ENCODE data around the gene COL26A1.

Gene COL26A1

DNA sequence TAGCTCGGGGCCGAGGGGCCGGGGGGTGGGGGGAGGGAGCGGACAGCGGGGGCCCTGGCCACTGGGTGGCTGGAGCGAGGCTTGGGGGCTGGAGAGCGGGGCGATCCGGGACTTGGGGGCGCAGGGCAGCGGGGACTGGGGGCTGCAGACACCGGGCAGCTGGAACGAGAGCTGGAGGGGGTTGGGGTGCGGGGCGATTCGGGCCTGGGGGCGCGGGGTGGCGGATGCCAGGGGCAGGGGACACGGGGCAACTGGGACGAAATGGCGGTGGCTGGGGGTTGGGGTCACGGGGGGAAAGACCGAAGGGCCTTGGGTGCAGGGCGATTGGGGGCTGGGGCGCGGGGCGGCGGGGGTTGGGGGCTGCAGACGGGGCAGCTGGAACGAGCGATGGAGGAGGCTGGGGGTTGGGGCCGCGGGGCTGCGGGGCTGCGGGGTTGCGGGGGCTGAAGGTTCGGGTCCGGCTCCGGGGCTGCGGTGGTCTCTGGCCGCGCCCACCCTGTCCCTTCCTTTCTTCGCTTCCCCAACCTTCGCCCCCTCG, 590 bp downstream of the COL26A1 start:
- peaks cover 20% of the 10 kb centered on the region for H3K4me1 Mint-ChIP-seq
- peaks cover 30% of the 10 kb centered on the region for H3K27me3 Mint-ChIP-seq
- ATAC-seq: no peak
- H3K4me3 Mint-ChIP-seq: peak overlapping the region in 1 of 2 donors; percentile 54
- no peak for DNase-seq
- no peak overlapping the region for H3K27ac Mint-ChIP-seq
- no peaks in the 10 kb centered on the region for H3K9me3 Mint-ChIP-seq

DNA sequence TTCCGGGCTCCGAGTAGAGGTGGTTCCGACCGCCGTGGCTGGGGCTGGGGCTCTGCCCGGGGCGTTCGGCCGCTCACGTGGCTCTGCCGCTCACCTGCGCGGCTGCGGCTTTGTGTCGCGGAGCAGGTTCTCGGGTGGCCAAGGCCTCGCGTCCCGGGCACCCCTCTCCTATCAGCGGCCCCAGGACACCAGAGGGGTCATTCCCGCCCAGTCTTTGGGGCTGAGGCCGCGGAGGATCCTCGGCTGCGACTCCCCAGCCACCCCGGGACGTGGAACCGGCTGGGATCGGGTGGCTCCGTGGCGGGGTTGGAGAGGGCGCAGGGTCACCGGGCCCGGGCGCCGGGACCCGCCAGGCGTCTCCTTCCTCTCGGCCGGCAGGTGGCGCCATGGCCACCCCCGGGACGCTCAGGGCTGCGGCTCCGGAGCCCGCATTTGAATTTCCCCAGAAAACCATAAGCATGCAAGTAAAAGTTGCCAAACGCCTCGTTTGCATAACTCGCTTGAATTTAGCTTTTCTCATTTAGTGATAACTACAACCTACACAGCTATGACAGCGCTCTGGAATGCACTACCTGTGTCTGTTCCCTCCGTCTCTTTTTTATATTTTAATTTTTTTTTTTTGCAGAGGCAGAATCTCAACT, 1.2 kb downstream of the COL26A1 start:
- peak overlapping the region; percentile 26 to 54 for H3K4me3 Mint-ChIP-seq
- peaks cover 30% of the 10 kb centered on the region for H3K27me3 Mint-ChIP-seq
- H3K4me1 Mint-ChIP-seq: peaks cover 26% of the 10 kb centered on the region
- ATAC-seq (peak; percentile 93), DNase-seq (peak; percentile 73 to 74)
- H3K9me3 Mint-ChIP-seq: no peaks in the 10 kb centered on the region
- H3K27ac Mint-ChIP-seq: no peak overlapping the region

- DNase-seq (no peak), ATAC-seq (no peak)
- Mint-ChIP-seq H3K9me3 (no peaks in the 10 kb centered on the region), H3K27me3 (peaks cover 34% of the 10 kb centered on the region), H3K4me1 (peaks cover 35% of the 10 kb centered on the region), H3K4me3 (no peak overlapping the region), H3K27ac (no peak overlapping the region)
Measured at GRCh38 chr7:101365956-101366355, 3.3 kb downstream of the COL26A1 start.

DNA sequence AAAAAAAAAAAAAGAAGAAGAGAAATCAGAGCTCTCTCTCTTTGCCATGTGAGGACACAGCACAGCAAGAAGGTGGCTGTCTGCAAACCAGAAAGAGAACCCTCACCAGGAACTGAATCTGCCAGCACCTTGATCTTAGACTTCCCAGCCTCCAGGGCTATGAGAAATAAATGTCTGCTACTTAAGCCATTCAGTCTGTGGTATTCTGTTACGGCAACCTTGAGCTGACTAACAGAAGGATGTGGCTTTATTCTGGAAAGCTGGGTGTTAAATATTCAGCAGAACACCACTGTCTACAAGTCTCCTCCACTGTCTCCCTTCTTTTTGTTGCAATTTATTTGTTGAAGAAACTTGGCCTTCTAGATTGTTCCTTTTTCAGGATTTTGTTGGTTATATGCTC, 5.0 kb downstream of the COL26A1 start:
- H3K27ac Mint-ChIP-seq: no peak overlapping the region
- DNase-seq: no peak
- H3K4me1 Mint-ChIP-seq: peaks cover 37% of the 10 kb centered on the region
- H3K27me3 Mint-ChIP-seq: peaks cover 25% of the 10 kb centered on the region
- H3K4me3 Mint-ChIP-seq: no peak overlapping the region
- H3K9me3 Mint-ChIP-seq: no peaks in the 10 kb centered on the region
- peak; percentile 53 for ATAC-seq

DNA sequence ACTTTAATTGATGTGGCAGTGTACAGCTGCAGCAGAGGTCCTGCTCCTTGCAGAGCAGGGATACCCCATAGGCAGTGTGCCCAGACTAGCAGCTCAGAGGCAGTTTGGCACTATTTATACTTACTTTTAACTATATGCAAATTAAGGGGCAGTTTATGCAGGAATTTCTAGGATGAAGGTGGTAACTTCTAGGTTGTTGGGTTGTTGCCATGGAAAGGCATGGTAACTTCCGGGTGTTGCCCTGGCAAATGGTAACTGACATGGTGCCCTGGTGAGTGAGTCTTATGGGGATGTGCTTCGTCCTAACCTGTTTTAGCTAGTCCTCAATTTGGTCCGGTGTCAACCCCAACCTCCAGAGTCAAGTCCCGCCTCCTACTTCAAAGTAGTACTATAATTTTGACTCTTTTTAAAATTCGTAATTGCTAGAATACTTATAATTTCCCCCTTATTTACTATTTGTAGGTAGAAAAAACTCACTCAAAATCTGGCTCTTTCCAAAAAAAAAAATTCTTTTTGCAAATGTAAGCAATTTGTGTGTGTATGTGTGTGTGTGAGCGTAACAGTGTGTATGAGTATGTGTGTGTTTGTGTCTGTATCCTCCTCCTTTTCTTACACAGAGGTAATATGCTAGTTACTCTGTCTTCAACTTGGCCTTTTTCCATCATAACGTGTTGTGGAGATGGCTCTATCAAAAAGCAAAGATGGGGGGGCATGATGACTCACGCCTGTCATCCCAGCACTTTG, 5.9 kb downstream of the COL26A1 start:
- DNase-seq (no peak), ATAC-seq (no peak)
- Mint-ChIP-seq H3K4me3 (no peak overlapping the region), H3K4me1 (peaks cover 37% of the 10 kb centered on the region), H3K27me3 (peaks cover 25% of the 10 kb centered on the region), H3K27ac (no peak overlapping the region), H3K9me3 (no peaks in the 10 kb centered on the region)

DNA sequence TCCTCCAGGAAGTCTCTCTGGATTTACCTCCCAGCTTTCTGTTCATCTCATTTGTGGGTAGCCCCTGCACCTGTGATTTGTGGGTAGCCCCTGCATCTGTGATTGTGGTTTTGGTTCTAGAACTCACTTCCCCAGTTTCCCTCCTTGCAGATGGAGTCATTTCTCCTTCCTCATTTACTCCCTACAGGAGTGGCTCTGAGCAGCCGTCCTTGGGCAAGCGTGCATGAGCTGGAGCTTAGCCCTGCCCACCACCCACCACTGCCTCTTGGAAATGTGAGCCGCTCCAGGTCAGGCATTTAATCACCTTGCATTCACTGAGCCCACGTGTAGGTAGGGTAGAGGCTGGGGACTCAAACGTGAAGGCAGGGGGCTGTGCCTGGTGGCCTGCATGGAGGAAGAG, 8.2 kb downstream of the COL26A1 start:
- Mint-ChIP-seq H3K4me3 (no peak overlapping the region), H3K4me1 (peaks cover 22% of the 10 kb centered on the region), H3K27ac (peak overlapping the region in 1 of 2 donors; percentile 42), H3K27me3 (peaks cover 9% of the 10 kb centered on the region), H3K9me3 (no peaks in the 10 kb centered on the region)
- no peak for ATAC-seq
- no peak for DNase-seq

DNA sequence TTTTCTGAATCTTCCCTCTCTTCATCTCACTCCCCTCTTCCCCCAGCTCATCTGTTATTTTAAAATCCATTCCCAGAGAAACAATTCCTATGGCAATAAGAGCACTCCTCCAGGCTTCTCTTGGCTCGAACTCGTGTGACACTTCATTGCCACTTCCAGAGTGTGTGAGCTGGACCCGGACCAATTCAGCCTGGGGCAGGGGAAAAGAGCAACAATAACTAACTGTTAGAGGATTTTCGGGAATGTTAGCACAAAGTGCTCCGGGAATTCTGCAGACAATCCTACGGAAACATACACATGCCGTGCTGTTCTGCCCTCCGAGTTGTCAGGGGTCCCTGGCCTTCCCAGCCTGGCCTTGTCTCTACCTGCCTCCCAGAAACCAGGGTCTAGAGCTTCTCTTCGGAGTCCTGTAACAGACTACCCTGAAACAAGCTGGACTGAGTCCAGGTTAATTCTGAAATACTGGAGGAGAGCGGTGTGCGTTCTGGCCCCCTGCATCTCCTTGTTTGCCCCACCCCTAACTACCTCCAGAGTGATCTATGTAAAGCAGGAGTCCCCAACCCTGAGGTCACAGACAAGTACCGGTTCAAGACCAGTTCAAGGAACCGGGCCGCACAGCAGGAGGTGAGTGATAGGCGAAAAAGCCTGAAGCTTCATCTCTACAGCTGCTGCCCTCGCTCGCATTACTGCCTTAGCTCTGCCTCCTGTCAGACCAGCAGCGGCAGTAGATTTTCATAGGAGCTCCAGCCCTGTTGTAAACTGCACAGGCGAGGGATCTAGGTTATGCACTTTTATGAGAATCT, 11.3 kb downstream of the COL26A1 start:
- Mint-ChIP-seq H3K4me1 (peaks cover 10% of the 10 kb centered on the region), H3K27me3 (peaks cover 7% of the 10 kb centered on the region), H3K27ac (no peak overlapping the region), H3K9me3 (no peaks in the 10 kb centered on the region), H3K4me3 (no peak overlapping the region)
- DNase-seq (no peak), ATAC-seq (no peak)

GRCh38 chr7:101374990-101375389, 12.3 kb downstream of the COL26A1 start:
- no peak overlapping the region for H3K4me3 Mint-ChIP-seq
- H3K27ac Mint-ChIP-seq: no peak overlapping the region
- peaks cover 7% of the 10 kb centered on the region for H3K27me3 Mint-ChIP-seq

DNA sequence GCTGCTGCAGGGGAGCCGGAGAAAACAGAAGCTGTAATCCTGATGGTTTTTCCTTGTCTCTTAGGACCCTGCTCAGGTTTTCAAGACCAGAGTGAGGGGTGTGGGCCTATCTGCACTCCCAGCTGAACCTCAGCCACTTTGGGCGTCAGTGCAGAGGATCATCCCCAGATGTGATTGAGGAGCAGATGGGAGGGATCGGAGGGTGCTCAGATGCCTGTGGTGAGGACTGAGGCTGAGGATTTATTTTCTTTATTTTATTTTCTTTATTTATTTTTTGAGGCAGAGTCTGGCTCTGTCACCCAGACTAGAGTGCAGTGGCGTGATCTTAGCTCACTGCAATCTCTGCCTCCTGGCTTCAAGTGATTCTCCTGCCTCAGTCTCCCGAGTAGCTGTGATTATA, 13.9 kb downstream of the COL26A1 start:
- Mint-ChIP-seq H3K4me1 (no peaks in the 10 kb centered on the region), H3K27ac (no peak overlapping the region), H3K27me3 (no peaks in the 10 kb centered on the region), H3K4me3 (no peak overlapping the region), H3K9me3 (no peaks in the 10 kb centered on the region)
- DNase-seq (no peak), ATAC-seq (no peak)

More at GRCh38 chr7:101374990-101375389, 12.3 kb downstream of the COL26A1 start:
- H3K9me3 Mint-ChIP-seq: no peaks in the 10 kb centered on the region
- peaks cover 10% of the 10 kb centered on the region for H3K4me1 Mint-ChIP-seq
- DNase-seq (no peak), ATAC-seq (no peak)

DNA sequence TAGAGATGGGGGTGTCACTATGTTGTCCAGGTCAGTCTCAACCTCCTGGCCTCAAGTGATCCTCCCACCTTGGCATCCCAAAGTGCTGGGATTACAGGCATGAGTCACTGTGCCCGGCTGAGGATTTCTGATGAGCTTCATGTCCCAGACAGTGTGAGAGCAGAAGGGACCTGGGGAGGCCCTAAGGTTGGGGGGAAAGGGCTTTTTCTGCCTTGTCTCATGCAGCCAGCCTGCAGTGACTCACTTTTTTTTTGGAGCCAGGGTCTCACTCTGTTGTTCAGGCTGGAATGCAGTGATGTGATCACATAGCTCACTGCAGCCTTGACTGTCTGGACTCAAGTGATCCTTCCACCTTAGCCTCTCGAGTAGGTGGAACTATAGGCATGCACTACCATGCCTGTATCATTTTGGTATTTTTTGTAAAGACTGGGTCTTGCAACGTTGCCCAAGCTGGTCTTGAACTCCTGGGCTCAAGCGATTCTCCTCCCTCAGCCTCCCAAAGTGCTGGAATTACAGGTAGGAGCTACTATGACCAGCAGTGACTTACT, 14.6 kb downstream of the COL26A1 start:
- Mint-ChIP-seq H3K27ac (no peak overlapping the region), H3K9me3 (no peaks in the 10 kb centered on the region), H3K4me3 (no peak overlapping the region), H3K27me3 (no peaks in the 10 kb centered on the region), H3K4me1 (no peaks in the 10 kb centered on the region)
- ATAC-seq (no peak), DNase-seq (no peak)

- Mint-ChIP-seq H3K9me3 (no peaks in the 10 kb centered on the region), H3K4me3 (no peak overlapping the region), H3K4me1 (no peaks in the 10 kb centered on the region), H3K27me3 (no peaks in the 10 kb centered on the region), H3K27ac (no peak overlapping the region)
- DNase-seq: no peak
- ATAC-seq: no peak
Measured at GRCh38 chr7:101378751-101379174, 16.1 kb downstream of the COL26A1 start.

- Mint-ChIP-seq H3K4me1 (no peaks in the 10 kb centered on the region), H3K4me3 (no peak overlapping the region), H3K27ac (peak overlapping the region in 1 of 2 donors; percentile 66), H3K27me3 (no peaks in the 10 kb centered on the region), H3K9me3 (no peaks in the 10 kb centered on the region)
- DNase-seq (no peak), ATAC-seq (no peak)
Measured at GRCh38 chr7:101379302-101379701, 16.6 kb downstream of the COL26A1 start.

DNA sequence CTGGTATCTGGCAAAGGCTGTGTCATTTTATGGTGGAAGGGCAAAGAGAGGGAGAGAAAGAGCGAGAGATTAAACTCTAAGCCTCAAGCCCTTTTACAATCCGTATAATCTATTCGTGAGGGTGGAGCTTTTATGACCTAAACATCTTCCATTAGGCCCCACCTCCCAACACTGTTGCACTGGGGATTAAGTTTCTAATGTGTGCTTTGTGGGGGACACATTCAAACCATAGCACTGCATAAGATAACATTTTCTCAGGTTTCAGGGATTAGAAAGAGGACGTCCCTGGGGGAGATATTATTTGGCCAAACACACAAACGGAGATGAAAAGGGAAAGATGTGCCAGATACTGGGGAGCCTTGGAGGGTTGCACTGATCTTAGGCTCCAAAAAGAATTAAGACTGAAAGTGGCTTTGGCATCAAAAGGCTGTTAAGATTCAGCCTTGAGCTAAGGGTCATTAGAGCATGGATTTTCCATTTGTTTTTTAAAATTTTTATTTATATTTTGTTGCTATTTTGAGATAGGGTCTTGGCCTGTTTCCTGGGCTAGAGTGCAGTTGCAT, 19.0 kb downstream of the COL26A1 start:
- Mint-ChIP-seq H3K4me1 (peaks cover 3% of the 10 kb centered on the region), H3K9me3 (no peaks in the 10 kb centered on the region), H3K27me3 (no peaks in the 10 kb centered on the region), H3K4me3 (no peak overlapping the region), H3K27ac (no peak overlapping the region)
- DNase-seq (no peak), ATAC-seq (no peak)

- Mint-ChIP-seq H3K4me1 (peaks cover 9% of the 10 kb centered on the region), H3K4me3 (no peak overlapping the region), H3K27ac (no peak overlapping the region), H3K9me3 (no peaks in the 10 kb centered on the region), H3K27me3 (no peaks in the 10 kb centered on the region)
- DNase-seq (no peak), ATAC-seq (no peak)
Measured at GRCh38 chr7:101382937-101383336, 20.3 kb downstream of the COL26A1 start.

GRCh38 chr7:101386177-101386557, 23.5 kb downstream of the COL26A1 start:
- H3K4me3 Mint-ChIP-seq: no peak overlapping the region
- no peaks in the 10 kb centered on the region for H3K27me3 Mint-ChIP-seq
- H3K4me1 Mint-ChIP-seq: peaks cover 29% of the 10 kb centered on the region
- H3K9me3 Mint-ChIP-seq: no peaks in the 10 kb centered on the region
- DNase-seq (no peak), ATAC-seq (no peak)
- H3K27ac Mint-ChIP-seq: no peak overlapping the region

Measured in stimulated activated naive CD8-positive, alpha-beta T cell treated with anti-CD3 and anti-CD28 coated beads, Interleukin-15, amount 100 ng/mL, for 72 hours (primary cell).